ENCODE results near the gene WNT9B. TPM values are rescaled to one million over a fixed set of nuclear protein-coding genes. Genes with fewer than 3 reads are reported as not detected.

WNT9B gene
- total RNA-seq, 1 experiment from 2014 or later: 0.70 TPM

- H4K20me1 ChIP-seq (ENCODE audit: control insufficient read depth, insufficient read depth, insufficient read length): no peaks in the 10 kb centered on the region
- no peak overlapping the region for H3K4me2 ChIP-seq (ENCODE audit: insufficient read depth, insufficient read length, low read length)
- H3K27ac ChIP-seq (ENCODE audit: insufficient read length, low read depth, low read length): no peak overlapping the region
- H3K4me1 ChIP-seq (ENCODE audit: insufficient read depth, low read length): peaks cover 2% of the 10 kb centered on the region; the same call in 1 of the 2 replicates
- H3K23ac ChIP-seq (ENCODE audit: insufficient read length, low read depth, low read length): no peak overlapping the region
- H3K9me3 ChIP-seq (ENCODE audit: control insufficient read depth, low read depth, low read length): no peaks in the 10 kb centered on the region
- no peak overlapping the region for H3K14ac ChIP-seq (ENCODE audit: insufficient read depth, low read length)
- Mint-ChIP-seq H3K36me3 (ENCODE audit: insufficient read depth in 1 of 3, low read depth in 3 of 3) (no peaks in the 10 kb centered on the region), H3K4me3 (no peak overlapping the region), H3K27ac (no peak overlapping the region; a peak in 1 of 7 replicates), H3K27me3 (ENCODE audit: low read depth) (peaks cover 12% of the 10 kb centered on the region), H3K9me3 (no peaks in the 10 kb centered on the region), H3K4me1 (peaks cover 10 to 11% of the 10 kb centered on the region in 2 experiments)
- DNase-seq: no peak
- H2BK5ac ChIP-seq (ENCODE audit: insufficient read length, low read length): no peak overlapping the region
- no peak overlapping the region for H3K18ac ChIP-seq (ENCODE audit: insufficient read length, low read depth, low read length)
- no peak overlapping the region for H2AFZ ChIP-seq (ENCODE audit: low read length)
- TF ChIP-seq, protein P1, sequence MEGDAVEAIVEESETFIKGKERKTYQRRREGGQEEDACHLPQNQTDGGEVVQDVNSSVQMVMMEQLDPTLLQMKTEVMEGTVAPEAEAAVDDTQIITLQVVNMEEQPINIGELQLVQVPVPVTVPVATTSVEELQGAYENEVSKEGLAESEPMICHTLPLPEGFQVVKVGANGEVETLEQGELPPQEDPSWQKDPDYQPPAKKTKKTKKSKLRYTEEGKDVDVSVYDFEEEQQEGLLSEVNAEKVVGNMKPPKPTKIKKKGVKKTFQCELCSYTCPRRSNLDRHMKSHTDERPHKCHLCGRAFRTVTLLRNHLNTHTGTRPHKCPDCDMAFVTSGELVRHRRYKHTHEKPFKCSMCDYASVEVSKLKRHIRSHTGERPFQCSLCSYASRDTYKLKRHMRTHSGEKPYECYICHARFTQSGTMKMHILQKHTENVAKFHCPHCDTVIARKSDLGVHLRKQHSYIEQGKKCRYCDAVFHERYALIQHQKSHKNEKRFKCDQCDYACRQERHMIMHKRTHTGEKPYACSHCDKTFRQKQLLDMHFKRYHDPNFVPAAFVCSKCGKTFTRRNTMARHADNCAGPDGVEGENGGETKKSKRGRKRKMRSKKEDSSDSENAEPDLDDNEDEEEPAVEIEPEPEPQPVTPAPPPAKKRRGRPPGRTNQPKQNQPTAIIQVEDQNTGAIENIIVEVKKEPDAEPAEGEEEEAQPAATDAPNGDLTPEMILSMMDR (conservative IDR thresholded peaks at IDR 0.05): no peak
- no peak overlapping the region for H4K91ac ChIP-seq (ENCODE audit: insufficient read length, low read depth, low read length)
- no peak overlapping the region for H2AK5ac ChIP-seq (ENCODE audit: insufficient read length, low read length)
- no peak overlapping the region for H3K9ac ChIP-seq (ENCODE audit: extremely low read depth, insufficient read length, low read length)
- H3T11ph ChIP-seq (ENCODE audit: low read length): no peak overlapping the region
- H2BK12ac ChIP-seq (ENCODE audit: insufficient read length, low read depth, low read length): no peak overlapping the region
- no peak overlapping the region for H4K8ac ChIP-seq (replicated peaks; ENCODE audit: insufficient read length, low read depth, low read length)
- H2BK20ac ChIP-seq (ENCODE audit: low read depth, low read length, poor library complexity, severe bottlenecking): no peak overlapping the region
- no peak overlapping the region for H3K4ac ChIP-seq (ENCODE audit: low read depth, low read length)
- no peaks in the 10 kb centered on the region for H3K23me2 ChIP-seq (ENCODE audit: insufficient read length, low read depth, low read length, poor library complexity, severe bottlenecking)
- H3K27me3 ChIP-seq (ENCODE audit: insufficient read depth, low read length): no peaks in the 10 kb centered on the region
- no peak overlapping the region for H2BK15ac ChIP-seq (ENCODE audit: low read depth, low read length)
- H3K79me2 ChIP-seq (ENCODE audit: insufficient read depth, low read length): no peaks in the 10 kb centered on the region
- WGBS (ENCODE audit: extremely low coverage, insufficient read length, low lambda C conversion rate): no CpG with 5 or more reads among the region's 6 CpGs
- H3K79me1 ChIP-seq (ENCODE audit: insufficient read depth, low read depth, low read length, poor library complexity, severe bottlenecking): no peaks in the 10 kb centered on the region
- H2BK120ac ChIP-seq (ENCODE audit: low read depth, low read length, poor library complexity, severe bottlenecking): no peak overlapping the region
- no peak overlapping the region for H3K56ac ChIP-seq (ENCODE audit: insufficient read length, low read depth, low read length)
- no peak overlapping the region for H4K5ac ChIP-seq (ENCODE audit: insufficient read length, low read depth, low read length)
Measured at GRCh38 chr17:46868689-46869187, 17.4 kb downstream of the WNT9B start.
